Stimulated activated CD4-positive, alpha-beta T cell treated with anti-CD3 and anti-CD28 coated beads, Interleukin-2, amount 100 ng/mL, for 4 hours (primary cell): ENCODE results near the gene HERPUD1.

Experiments
- DNase-seq: peaks from one replicate; pipeline ENCODE4 v3.0.0-alpha.2; 2020; ENCODE audit warnings: low read depth

The HERPUD1 gene

GRCh38 chr16:56935201-56935600 lies 3.3 kb downstream of the HERPUD1 start:
- DNase-seq = no peak

- DNase-seq = no peak
Measured at GRCh38 chr16:56936491-56936890, 4.5 kb downstream of the HERPUD1 start.

- DNase-seq = no peak
Measured at GRCh38 chr16:56936950-56937349, 5.0 kb downstream of the HERPUD1 start.

- peak; percentile 8 for DNase-seq
Measured at GRCh38 chr16:56938664-56939513, 6.9 kb downstream of the HERPUD1 start.

- DNase-seq = no peak
Measured at GRCh38 chr16:56939801-56940200, 7.9 kb downstream of the HERPUD1 start.

GRCh38 chr16:56941092-56941491 lies 9.2 kb downstream of the HERPUD1 start:
- no peak for DNase-seq

- DNase-seq = no peak
Measured at GRCh38 chr16:56941856-56942331, 10.0 kb downstream of the HERPUD1 start.

GRCh38 chr16:56943761-56944375 lies 11.9 kb downstream of the HERPUD1 start:
- no peak for DNase-seq

- DNase-seq = no peak
Measured at GRCh38 chr16:56944954-56945839, 13.3 kb downstream of the HERPUD1 start.

GRCh38 chr16:56945847-56946527 lies 14.0 kb downstream of the HERPUD1 start:
- DNase-seq = no peak

GRCh38 chr16:56946767-56947603 lies 15.0 kb downstream of the HERPUD1 start:
- DNase-seq = no peak

GRCh38 chr16:56947604-56947995 lies 15.7 kb downstream of the HERPUD1 start:
- DNase-seq = no peak

GRCh38 chr16:56948234-56948633 lies 16.3 kb downstream of the HERPUD1 start:
- no peak for DNase-seq

- no peak for DNase-seq
Measured at GRCh38 chr16:56950051-56950450, 18.1 kb downstream of the HERPUD1 start.

GRCh38 chr16:56950455-56950854 lies 18.5 kb downstream of the HERPUD1 start:
- no peak for DNase-seq

GRCh38 chr16:56950881-56951771 lies 19.2 kb downstream of the HERPUD1 start:
- DNase-seq = peak; percentile 31

- no peak for DNase-seq
Measured at GRCh38 chr16:56953006-56953405, 21.1 kb downstream of the HERPUD1 start.

GRCh38 chr16:56956076-56956475 lies 24.1 kb downstream of the HERPUD1 start:
- DNase-seq = no peak

GRCh38 chr16:56956756-56957155 lies 24.8 kb downstream of the HERPUD1 start:
- DNase-seq = no peak
